HEK293 (cell line): Measurements from ENCODE around the gene BTBD9.

Experiments used
- ATF2 ChIP-seq: fragments of 450-650 bp; formaldehyde crosslinking; IDR thresholded peaks from 2 replicates; pipeline ENCODE4 v1.5.1; 2016; ENCODE audit warnings: missing biosample characterization, missing genetic modification characterization, low read depth
- CTCF ChIP-seq: fragments of 450-650 bp; formaldehyde crosslinking; IDR thresholded peaks from 2 replicates; pipeline ENCODE4 v1.5.1; 2016; ENCODE audit warnings: missing biosample characterization, missing genetic modification characterization
- ZBTB21 ChIP-seq: fragments of 450-650 bp; formaldehyde crosslinking; IDR thresholded peaks from 2 replicates; pipeline ENCODE4 v1.5.1; 2017; ENCODE audit warnings: missing biosample characterization, missing genetic modification characterization
- ZBTB26 ChIP-seq: fragments of 450-650 bp; formaldehyde crosslinking; optimal IDR thresholded peaks from 2 replicates; pipeline ENCODE3; 2016; ENCODE audit warnings: missing biosample characterization, mild to moderate bottlenecking, missing genetic modification characterization
- ZBTB8A ChIP-seq: fragments of 450-650 bp; formaldehyde crosslinking; IDR thresholded peaks from 2 replicates; pipeline ENCODE4 v1.5.1; 2016; ENCODE audit warnings: missing biosample characterization, missing genetic modification characterization
- ZNF146 ChIP-seq: fragments of 450-650 bp; formaldehyde crosslinking; IDR thresholded peaks from 2 replicates; pipeline ENCODE4 v1.5.1; 2016; ENCODE audit warnings: missing biosample characterization, missing genetic modification characterization
- ZNF155 ChIP-seq: fragments of 450-650 bp; formaldehyde crosslinking; IDR thresholded peaks from 2 replicates; pipeline ENCODE4 v1.5.1; 2016; ENCODE audit warnings: missing biosample characterization, missing genetic modification characterization
- ZNF366 ChIP-seq: fragments of 450-650 bp; formaldehyde crosslinking; conservative IDR thresholded peaks from 2 replicates; pipeline ENCODE4 v1.5.1; 2016; ENCODE audit warnings: missing biosample characterization, missing genetic modification characterization
- ZNF394 ChIP-seq: fragments of 450-650 bp; formaldehyde crosslinking; IDR thresholded peaks from 2 replicates; pipeline ENCODE4 v1.5.1; 2016; ENCODE audit warnings: missing biosample characterization, missing genetic modification characterization, mild to moderate bottlenecking, moderate library complexity, borderline replicate concordance
- ZNF398 ChIP-seq: fragments of 450-650 bp; formaldehyde crosslinking; IDR thresholded peaks from 2 replicates; pipeline ENCODE4 v1.5.1; 2017; ENCODE audit warnings: missing biosample characterization, missing genetic modification characterization
- ZNF513 ChIP-seq: fragments of 450-650 bp; IDR thresholded peaks from 2 replicates; pipeline ENCODE4 v1.5.1; 2018; ENCODE audit warnings: missing biosample characterization, missing genetic modification characterization
- ZNF660 ChIP-seq: fragments of 450-650 bp; IDR thresholded peaks from 2 replicates; pipeline ENCODE4 v1.5.1; 2018; ENCODE audit warnings: missing biosample characterization, mild to moderate bottlenecking, missing genetic modification characterization
- ZNF776 ChIP-seq: fragments of 450-650 bp; formaldehyde crosslinking; IDR thresholded peaks from 2 replicates; pipeline ENCODE4 v1.5.0; 2017; ENCODE audit warnings: missing biosample characterization, missing genetic modification characterization, borderline replicate concordance
- ZNF777 ChIP-seq: fragments of 450-650 bp; formaldehyde crosslinking; IDR thresholded peaks from 2 replicates; pipeline ENCODE4 v1.5.1; 2017; ENCODE audit warnings: missing biosample characterization, missing genetic modification characterization, borderline replicate concordance

GRCh38 chr6:38279963-38280588, 359.7 kb downstream of the BTBD9 start:
- TF ChIP-seq CTCF (tag by site-specific recombination) = no peak
- TF ChIP-seq ATF2 (tag by site-specific recombination) = no peak
- no peak for TF ChIP-seq ZNF660 (tag by site-specific recombination)
- no peak for TF ChIP-seq ZNF777 (tag by site-specific recombination)
- TF ChIP-seq ZBTB8A = no peak
- TF ChIP-seq ZNF394 = no peak
- no peak for TF ChIP-seq ZBTB21 (tag by site-specific recombination)
- TF ChIP-seq ZNF398 (tag by site-specific recombination) = no peak
- no peak for TF ChIP-seq ZNF366 (tag by site-specific recombination)
- no peak for TF ChIP-seq ZNF513 (tag by site-specific recombination)
- no peak for TF ChIP-seq ZNF155 (tag by site-specific recombination)
- TF ChIP-seq ZNF776 (tag by site-specific recombination) = no peak
- no peak for TF ChIP-seq ZNF146
- TF ChIP-seq ZBTB26 (tag by site-specific recombination) = no peak
